Body of pancreas (tissue), 4 donors: ENCODE data around the gene SEC14L2.

ENCODE experiments used
- POLR2A ChIP-seq, 3 donors: fragments of 450-650 bp; IDR thresholded peaks; one replicate each; pipeline ENCODE4 v1.6.1; 2016; ENCODE audit warnings: antibody characterized with exemption in 3 of 3, mild to moderate bottlenecking in 2 of 3
- TF ChIP-seq, protein P1 (sequence below), 7 experiments: fragments of 450-650 bp in 4 of 7; fragments of 200-600 bp in 3 of 7; sonication (generic) in 3 of 7; IDR thresholded peaks; one replicate each; pipeline ENCODE4 v1.5.1; 2016 to 2019; ENCODE audit warnings: antibody characterized with exemption in 7 of 7

DNA sequence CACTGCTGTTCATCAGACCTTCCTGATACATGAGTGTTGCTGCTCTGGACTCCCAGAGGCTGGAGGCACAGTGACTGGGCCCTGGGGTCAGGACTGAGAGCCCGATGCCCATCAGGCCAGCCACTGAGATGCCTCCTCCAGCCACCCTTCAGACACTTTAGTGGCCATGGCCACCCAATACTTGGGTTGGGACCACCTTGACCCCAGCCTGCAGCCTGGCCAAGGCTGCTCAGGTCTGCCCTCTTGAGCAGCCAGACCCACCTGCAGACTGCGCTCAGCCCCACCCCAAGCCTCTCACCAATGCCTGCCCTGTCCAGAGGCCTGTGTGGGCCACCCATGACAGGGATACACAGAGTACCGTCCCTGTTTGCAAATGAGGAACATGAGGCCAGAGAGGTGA, 13.8 kb upstream of the SEC14L2 start:
- TF ChIP-seq, protein P1, sequence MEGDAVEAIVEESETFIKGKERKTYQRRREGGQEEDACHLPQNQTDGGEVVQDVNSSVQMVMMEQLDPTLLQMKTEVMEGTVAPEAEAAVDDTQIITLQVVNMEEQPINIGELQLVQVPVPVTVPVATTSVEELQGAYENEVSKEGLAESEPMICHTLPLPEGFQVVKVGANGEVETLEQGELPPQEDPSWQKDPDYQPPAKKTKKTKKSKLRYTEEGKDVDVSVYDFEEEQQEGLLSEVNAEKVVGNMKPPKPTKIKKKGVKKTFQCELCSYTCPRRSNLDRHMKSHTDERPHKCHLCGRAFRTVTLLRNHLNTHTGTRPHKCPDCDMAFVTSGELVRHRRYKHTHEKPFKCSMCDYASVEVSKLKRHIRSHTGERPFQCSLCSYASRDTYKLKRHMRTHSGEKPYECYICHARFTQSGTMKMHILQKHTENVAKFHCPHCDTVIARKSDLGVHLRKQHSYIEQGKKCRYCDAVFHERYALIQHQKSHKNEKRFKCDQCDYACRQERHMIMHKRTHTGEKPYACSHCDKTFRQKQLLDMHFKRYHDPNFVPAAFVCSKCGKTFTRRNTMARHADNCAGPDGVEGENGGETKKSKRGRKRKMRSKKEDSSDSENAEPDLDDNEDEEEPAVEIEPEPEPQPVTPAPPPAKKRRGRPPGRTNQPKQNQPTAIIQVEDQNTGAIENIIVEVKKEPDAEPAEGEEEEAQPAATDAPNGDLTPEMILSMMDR (IDR thresholded peaks at IDR 0.05): no peak
- TF ChIP-seq POLR2A (IDR thresholded peaks at IDR 0.05): no peak
